GM21737 (cell line): ENCODE measurements around the gene PRR12.

Experiments used
- ATAC-seq: cut with Tn5 transposase; IDR thresholded peaks from one replicate; pipeline ENCODE4 v1.9.1; 2021; ENCODE audit warnings: mild to moderate bottlenecking, moderate library complexity; ENCODE audit not compliant: unreplicated experiment

The PRR12 gene

GRCh38 chr19:49664171-49665035, 73.4 kb downstream of the PRR12 start:
- peak; percentile 41 for ATAC-seq

GRCh38 chr19:49665036-49665350, 74.0 kb downstream of the PRR12 start:
- no peak for ATAC-seq

DNA sequence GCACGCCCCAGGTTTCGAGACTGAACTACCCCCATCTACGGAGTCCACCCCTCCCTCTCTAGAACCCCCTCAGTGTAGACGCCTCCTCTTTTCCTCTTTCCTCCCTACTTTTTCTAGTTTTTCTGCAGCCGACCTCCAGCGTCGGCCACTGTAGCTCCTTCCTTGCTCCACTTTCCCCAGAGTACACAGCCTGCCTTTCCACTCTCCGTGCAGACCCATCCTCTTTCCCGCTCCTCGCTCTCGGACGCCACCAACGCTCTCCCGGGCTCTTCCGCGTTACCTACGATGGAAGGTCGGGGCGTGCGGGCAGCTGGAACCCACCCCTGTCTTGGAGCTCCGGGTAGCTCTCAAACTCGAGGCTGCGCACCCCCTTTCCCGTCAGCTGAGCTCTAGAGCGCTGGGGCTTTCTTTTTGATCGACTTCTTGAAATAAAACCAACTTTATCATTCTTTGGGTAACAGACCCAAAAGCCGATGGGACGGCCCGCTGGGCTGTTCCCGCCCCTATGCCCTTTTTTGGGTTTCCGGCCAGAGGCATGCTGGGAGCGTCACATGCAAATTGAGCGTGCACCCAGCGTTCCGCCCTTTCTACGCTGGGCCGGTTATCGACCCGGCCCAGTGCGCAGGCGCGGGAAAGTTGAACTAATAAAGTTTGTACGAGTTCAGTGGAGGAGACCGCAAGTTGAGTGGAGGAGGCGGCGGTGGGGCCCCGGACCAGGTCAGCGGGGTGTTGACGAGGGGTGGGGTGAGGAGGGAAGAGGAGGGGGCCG, 74.6 kb downstream of the PRR12 start, which contains the start of the genes BCL2L12 and IRF3:
BCL2L12 (plus strand) TSS at position 583 of the 769 bp plus-strand sequence. CDS start 760 bp downstream, outside the sequence.
IRF3 (minus strand) TSS at position 507 of the 769 bp plus-strand sequence. CDS start 1,019 bp downstream, outside the sequence.
- peak; percentile 73 for ATAC-seq

DNA sequence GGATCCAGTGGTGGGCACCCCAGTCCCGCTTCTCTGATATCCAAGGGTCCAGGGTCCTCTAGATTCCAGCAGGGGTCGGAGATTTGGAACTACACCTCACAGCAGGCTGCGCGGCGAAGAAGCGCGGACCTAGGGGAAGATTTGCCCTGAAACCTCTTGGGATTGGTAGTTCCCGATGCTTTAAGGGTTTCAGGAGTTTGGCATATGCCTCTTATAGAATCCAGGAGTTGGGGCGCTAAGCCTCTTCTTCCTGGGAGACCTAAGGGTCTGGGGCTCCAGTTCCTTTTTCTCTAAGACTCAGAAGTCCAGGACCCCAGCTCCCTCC, 75.1 kb downstream of the PRR12 start:
- no peak for ATAC-seq

DNA sequence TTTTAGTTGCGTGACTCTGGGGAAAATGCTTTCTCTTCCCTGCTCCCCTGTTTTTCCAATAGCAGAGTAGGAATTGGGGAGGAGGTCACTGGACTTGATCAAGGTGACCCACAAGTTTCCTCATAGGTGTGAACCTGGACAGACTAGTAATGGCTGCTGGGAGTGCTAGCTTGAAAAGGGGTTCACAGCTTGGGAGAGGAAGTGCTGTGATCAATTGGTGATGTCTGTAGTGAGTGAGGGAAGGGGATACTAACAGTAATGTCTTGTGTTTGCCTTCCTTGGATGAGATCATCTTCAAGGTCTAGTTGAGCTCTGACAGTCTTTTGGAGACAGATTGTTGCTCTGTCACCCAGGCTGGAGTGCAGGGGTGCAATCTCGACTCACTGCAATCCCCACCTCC, 76.5 kb downstream of the PRR12 start:
- ATAC-seq: no peak

DNA sequence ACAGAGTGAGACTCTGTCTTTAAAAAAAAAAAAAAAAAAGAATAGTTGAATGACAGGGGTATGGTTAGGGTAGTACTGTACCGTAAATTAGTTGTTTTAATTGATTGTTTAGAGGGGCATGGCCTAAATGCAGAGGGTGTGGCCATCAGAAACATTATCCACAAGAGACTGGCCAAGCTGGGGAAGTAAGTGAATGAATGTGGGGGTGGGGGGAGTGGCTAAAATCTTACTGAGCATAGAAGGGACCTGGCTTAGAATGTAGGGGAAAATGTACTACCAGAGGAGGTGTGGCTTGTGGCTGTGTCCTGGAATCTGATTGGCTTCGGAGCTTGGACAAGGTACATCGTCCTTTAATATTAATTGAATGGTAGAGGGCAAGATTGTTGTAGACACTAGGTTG, 78.5 kb downstream of the PRR12 start:
- ATAC-seq: no peak

DNA sequence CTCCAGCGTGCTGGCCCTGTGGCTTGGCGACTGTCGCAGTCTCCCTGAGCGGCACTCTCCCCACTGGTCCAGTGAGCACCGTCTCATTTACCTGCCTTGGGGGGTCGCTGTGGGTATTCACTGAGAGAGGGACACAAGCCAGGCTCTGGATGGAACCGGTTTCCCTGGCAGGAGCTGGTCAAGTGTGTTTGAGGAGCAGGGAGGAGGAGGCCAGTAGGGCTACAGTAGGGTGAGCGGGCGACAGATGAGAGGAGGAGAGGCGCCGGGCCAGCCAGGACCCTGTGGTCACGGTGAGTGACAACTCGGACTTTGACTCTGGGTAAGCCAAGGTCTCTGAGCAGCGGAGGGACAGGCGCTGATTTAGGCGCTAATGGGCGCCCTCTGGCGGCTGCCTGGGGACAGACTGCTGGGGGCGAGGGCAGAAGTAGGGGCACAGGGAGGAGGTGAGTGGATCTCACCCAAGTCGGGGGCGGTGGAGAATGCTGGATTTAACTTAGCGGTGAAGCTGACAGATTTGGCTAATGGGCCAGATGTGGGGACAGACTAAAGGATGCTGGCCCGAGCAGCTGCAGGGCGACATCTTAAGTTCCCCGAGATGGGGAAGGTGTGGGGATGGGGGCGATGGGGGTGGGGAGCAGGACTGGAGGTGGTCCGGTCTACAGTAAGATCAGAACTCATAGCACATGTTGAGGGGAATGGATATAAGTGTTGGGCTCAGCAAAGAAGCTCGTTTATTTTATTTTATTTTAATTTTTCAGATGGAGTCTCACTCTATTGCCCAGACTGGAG, 81.3 kb downstream of the PRR12 start:
- no peak for ATAC-seq
